SK-N-SH (cell line): ENCODE results near the gene RBL2.

Experiments
- CTCF ChIP-seq: fragments of 200-600 bp; sonication (generic); IDR thresholded peaks from 2 replicates; pipeline ENCODE4 v1.6.1; 2017; ENCODE audit warnings: antibody characterized with exemption, mild to moderate bottlenecking, moderate library complexity
- EP300 ChIP-seq, 2 experiments: IDR thresholded peaks; 2 replicates each; pipeline versions ENCODE4 v1.4.0 to v1.6.1; 2012; ENCODE audit warnings: borderline replicate concordance in 1 of 2, low read depth in 1 of 2, low read length in 1 of 2
- JUND ChIP-seq: IDR thresholded peaks from 2 replicates; pipeline ENCODE4 v1.4.0; 2012

DNA sequence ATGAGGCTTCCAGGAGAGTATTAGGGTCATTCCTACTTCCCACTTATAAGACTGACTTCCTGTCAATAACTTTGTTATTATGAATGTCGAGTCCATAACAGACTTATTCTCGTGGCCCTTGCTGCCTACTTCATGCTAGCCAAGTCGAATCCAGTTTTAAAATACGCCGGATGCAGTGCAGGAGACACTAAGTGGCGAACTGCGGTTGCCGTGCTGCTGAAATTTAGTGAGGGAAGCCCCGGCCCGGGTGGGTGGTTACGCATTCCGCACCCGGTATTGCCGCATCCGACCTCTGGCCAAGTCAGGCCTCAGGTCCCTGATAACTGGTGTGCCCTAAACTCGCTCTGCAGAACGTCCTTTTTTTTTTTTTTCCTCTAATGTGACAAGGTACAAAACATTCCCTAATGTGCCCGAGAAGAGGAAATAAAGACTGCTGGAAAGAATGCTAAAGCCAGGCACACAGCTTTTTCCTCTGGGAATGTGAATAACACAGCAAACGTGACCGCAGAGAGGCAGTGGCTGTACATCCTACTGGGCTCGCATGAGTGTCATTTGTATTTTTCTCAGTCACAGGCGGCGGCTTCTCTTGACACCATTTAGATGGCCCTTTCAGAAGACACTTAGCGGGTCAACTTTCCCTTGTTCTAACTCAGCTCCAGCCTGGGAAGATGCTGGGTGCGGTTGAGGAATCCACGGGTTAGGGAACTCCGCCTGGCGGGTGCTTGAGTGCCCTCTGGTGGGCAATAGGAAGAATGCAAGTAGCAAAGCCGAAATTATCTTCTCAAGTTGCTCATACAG lies 75.8 kb downstream of the RBL2 start:
- TF ChIP-seq CTCF (peak; percentile 96), EP300 (IDR thresholded peaks at IDR 0.05; ENCODE audit: borderline replicate concordance in 1 of 2, low read depth in 1 of 2, low read length in 1 of 2) (no peak), JUND (no peak)
